ENCODE data around the gene MTSS2.

MTSS2 gene

DNA sequence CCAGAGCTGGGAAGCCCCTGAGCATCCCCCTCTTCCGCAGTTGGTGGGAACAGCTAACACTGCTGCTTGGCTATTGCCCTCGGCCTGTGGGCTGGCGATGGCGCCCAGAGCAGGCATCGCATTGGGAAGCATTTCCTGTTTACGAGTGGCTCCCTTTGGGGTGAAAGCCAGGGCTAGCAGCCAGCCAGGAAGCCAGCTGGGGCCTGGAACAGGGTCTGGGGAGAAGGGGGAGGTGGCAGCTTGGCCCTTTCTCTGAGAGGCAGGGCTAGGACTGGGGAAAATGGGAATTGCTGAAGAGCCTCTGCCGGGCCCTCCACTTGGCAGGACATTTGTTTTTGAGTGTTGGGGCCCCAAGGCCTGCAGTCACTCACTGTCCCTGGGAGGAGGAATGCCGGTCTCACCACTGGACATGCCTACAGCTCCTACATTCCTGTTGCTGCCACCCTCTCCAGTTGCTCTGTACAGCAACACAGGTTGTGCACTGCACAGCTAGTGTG lies 2.4 kb upstream of the MTSS2 start:
- H3K36me3 ChIP-seq (ENCODE audit: control insufficient read depth in 2 of 2, insufficient read depth in 1 of 2, low read length in 2 of 2) = peaks cover 0 to 7% of the 10 kb centered on the region in 2 experiments; a peak in 1 of 3 replicates
- no peak overlapping the region for H3K4me3 ChIP-seq (ENCODE audit: low read depth, low read length)
- no peaks in the 10 kb centered on the region for H3K9me3 ChIP-seq (ENCODE audit: control insufficient read depth, insufficient read depth, low read depth, low read length)
- H3K4me1 ChIP-seq (ENCODE audit: control insufficient read depth, insufficient read depth, low read length) = peaks cover 13% of the 10 kb centered on the region
- no peak overlapping the region for H3K27ac ChIP-seq (ENCODE audit: extremely low read depth, low read depth, low read length)
- CTCF ChIA-PET = interaction anchor here (0.9 kb wide), 1 partner anchor 47 kb away, joined by 3 read pairs; no protein-coding TSS in a partner anchor
- TF ChIP-seq ZNF335 (tag by site-specific recombination; conservative IDR thresholded peaks at IDR 0.05) (no peak; the same call in 1 of the 2 replicates), ZNF561 (tag by site-specific recombination; IDR thresholded peaks at IDR 0.05; ENCODE audit: borderline replicate concordance) (no peak), ZFP69B (tag by site-specific recombination; IDR thresholded peaks at IDR 0.05) (no peak), ZNF701 (tag by site-specific recombination; IDR thresholded peaks at IDR 0.05) (no peak), ZNF292 (tag by site-specific recombination; IDR thresholded peaks at IDR 0.05; ENCODE audit: borderline replicate concordance, low read depth) (no peak), ZNF664 (tag by site-specific recombination; IDR thresholded peaks at IDR 0.05) (no peak), FEZF1 (tag by site-specific recombination; IDR thresholded peaks at IDR 0.05) (no peak), ZNF830 (tag by site-specific recombination; IDR thresholded peaks at IDR 0.05; ENCODE audit: low read depth) (no peak), ZSCAN23 (tag by site-specific recombination; IDR thresholded peaks at IDR 0.05) (no peak), ZBTB21 (tag by site-specific recombination; IDR thresholded peaks at IDR 0.05) (no peak), ZSCAN18 (tag by site-specific recombination; IDR thresholded peaks at IDR 0.05) (no peak), ZNF140 (tag by site-specific recombination; IDR thresholded peaks at IDR 0.05) (no peak), ZNF549 (tag by site-specific recombination; IDR thresholded peaks at IDR 0.05) (no peak), ZNF624 (tag by site-specific recombination; IDR thresholded peaks at IDR 0.05) (no peak)
- TF ChIP-seq, protein P1, sequence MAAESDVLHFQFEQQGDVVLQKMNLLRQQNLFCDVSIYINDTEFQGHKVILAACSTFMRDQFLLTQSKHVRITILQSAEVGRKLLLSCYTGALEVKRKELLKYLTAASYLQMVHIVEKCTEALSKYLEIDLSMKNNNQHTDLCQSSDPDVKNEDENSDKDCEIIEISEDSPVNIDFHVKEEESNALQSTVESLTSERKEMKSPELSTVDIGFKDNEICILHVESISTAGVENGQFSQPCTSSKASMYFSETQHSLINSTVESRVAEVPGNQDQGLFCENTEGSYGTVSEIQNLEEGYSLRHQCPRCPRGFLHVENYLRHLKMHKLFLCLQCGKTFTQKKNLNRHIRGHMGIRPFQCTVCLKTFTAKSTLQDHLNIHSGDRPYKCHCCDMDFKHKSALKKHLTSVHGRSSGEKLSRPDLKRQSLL (tag by site-specific recombination; IDR thresholded peaks at IDR 0.05) = no peak
- TF ChIP-seq, protein P2, sequence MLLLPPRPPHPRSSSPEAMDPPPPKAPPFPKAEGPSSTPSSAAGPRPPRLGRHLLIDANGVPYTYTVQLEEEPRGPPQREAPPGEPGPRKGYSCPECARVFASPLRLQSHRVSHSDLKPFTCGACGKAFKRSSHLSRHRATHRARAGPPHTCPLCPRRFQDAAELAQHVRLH (tag by site-specific recombination; IDR thresholded peaks at IDR 0.05) = no peak
- TF ChIP-seq, protein P3, sequence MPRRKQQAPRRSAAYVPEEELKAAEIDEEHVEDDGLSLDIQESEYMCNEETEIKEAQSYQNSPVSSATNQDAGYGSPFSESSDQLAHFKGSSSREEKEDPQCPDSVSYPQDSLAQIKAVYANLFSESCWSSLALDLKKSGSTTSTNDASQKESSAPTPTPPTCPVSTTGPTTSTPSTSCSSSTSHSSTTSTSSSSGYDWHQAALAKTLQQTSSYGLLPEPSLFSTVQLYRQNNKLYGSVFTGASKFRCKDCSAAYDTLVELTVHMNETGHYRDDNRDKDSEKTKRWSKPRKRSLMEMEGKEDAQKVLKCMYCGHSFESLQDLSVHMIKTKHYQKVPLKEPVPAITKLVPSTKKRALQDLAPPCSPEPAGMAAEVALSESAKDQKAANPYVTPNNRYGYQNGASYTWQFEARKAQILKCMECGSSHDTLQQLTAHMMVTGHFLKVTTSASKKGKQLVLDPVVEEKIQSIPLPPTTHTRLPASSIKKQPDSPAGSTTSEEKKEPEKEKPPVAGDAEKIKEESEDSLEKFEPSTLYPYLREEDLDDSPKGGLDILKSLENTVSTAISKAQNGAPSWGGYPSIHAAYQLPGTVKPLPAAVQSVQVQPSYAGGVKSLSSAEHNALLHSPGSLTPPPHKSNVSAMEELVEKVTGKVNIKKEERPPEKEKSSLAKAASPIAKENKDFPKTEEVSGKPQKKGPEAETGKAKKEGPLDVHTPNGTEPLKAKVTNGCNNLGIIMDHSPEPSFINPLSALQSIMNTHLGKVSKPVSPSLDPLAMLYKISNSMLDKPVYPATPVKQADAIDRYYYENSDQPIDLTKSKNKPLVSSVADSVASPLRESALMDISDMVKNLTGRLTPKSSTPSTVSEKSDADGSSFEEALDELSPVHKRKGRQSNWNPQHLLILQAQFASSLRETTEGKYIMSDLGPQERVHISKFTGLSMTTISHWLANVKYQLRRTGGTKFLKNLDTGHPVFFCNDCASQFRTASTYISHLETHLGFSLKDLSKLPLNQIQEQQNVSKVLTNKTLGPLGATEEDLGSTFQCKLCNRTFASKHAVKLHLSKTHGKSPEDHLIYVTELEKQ (tag by site-specific recombination; IDR thresholded peaks at IDR 0.05; ENCODE audit: borderline replicate concordance) = no peak
- TF ChIP-seq, protein P4, sequence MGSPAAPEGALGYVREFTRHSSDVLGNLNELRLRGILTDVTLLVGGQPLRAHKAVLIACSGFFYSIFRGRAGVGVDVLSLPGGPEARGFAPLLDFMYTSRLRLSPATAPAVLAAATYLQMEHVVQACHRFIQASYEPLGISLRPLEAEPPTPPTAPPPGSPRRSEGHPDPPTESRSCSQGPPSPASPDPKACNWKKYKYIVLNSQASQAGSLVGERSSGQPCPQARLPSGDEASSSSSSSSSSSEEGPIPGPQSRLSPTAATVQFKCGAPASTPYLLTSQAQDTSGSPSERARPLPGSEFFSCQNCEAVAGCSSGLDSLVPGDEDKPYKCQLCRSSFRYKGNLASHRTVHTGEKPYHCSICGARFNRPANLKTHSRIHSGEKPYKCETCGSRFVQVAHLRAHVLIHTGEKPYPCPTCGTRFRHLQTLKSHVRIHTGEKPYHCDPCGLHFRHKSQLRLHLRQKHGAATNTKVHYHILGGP (tag by site-specific recombination; IDR thresholded peaks at IDR 0.05) = no peak
- POLR2A ChIA-PET = no interaction called here
